KMS-11 (cell line): ENCODE measurements around the gene CLMN.

Experiments
- H2AFZ ChIP-seq: fragments of 200-600 bp; sonication (generic); 2 replicates; pipeline ENCODE4 v1.6.1; 2016; ENCODE audit warnings: antibody characterized with exemption, mixed run types, low read depth
- H3K27ac ChIP-seq: fragments of 200-600 bp; sonication (generic); 2 replicates; pipeline ENCODE4 v1.6.1; 2016; ENCODE audit warnings: mild to moderate bottlenecking, mixed run types
- H3K27me3 ChIP-seq: fragments of 200-600 bp; sonication (generic); 2 replicates; pipeline ENCODE4 v1.6.1; 2017; ENCODE audit warnings: mild to moderate bottlenecking, low read depth, mixed run types, moderate library complexity; ENCODE audit not compliant: insufficient read depth
- H3K36me3 ChIP-seq: fragments of 200-600 bp; sonication (generic); 2 replicates; pipeline ENCODE4 v1.6.1; 2017; ENCODE audit warnings: mild to moderate bottlenecking, mixed run types; ENCODE audit not compliant: insufficient read depth
- H3K4me1 ChIP-seq: fragments of 200-600 bp; sonication (generic); 2 replicates; pipeline ENCODE4 v1.6.1; 2016; ENCODE audit warnings: mild to moderate bottlenecking, low read depth, mixed run types; ENCODE audit not compliant: poor library complexity, severe bottlenecking
- H3K4me2 ChIP-seq: fragments of 200-600 bp; sonication (generic); 2 replicates; pipeline ENCODE4 v1.7.0; 2016; ENCODE audit warnings: mild to moderate bottlenecking, mixed run types
- H3K4me3 ChIP-seq: fragments of 200-600 bp; sonication (generic); IDR thresholded peaks from 2 replicates; pipeline ENCODE4 v1.6.1; 2017; ENCODE audit warnings: low read depth, low read length, mixed read lengths; ENCODE audit not compliant: insufficient read depth
- H3K79me2 ChIP-seq: fragments of 200-600 bp; sonication (generic); 2 replicates; pipeline ENCODE4 v1.6.1; 2016; ENCODE audit warnings: low read depth, mixed run types; ENCODE audit not compliant: insufficient read depth
- H3K9ac ChIP-seq: fragments of 200-600 bp; sonication (generic); 2 replicates; pipeline ENCODE4 v1.6.1; 2016; ENCODE audit warnings: mild to moderate bottlenecking, mixed run types
- H4K20me1 ChIP-seq: fragments of 200-600 bp; sonication (generic); 2 replicates; pipeline ENCODE4 v1.6.1; 2016; ENCODE audit warnings: mild to moderate bottlenecking, mixed run types; ENCODE audit not compliant: insufficient read depth
- TF ChIP-seq, protein P1 (sequence below): fragments of 200-600 bp; sonication (generic); conservative IDR thresholded peaks from 2 replicates; pipeline ENCODE4 v1.6.1; 2017; ENCODE audit warnings: low read depth, mild to moderate bottlenecking, antibody characterized with exemption, low read length, moderate library complexity, mixed read lengths

The CLMN gene

DNA sequence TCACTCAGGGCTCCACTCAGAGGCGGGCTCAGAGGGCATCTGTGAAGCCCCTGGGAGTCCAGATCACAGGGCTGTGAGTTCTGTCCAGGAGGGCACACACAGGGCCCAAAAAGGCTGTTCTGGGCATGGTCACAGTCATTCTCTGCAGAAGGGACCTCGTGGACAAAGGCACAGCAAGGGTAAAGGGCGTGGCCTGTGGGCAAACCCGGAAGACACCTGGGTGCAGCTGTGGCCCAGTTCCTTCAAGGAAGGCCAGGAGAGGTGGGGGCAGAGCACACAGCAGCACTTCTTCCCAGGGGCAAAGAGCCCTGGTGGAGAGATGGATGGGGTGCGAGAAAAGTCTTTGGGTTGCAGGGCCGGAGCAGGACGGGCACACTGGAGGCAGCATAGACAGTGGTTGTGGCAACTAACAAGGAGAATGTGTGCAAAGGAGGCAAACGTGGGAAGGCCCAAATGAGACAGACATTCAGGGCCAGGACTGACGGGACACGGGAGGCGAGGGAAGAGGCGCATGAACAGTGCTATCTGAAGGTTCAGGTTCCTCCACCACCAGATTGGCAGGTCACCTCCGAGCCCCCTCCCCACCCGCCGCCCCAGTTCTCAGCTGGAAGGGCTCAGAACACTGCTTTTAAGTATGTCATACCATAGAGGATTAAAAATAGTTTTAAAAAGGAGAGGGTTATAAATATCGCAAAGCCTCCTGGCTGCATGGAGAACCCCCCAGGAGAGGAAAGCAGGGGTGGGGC lies 8.9 kb downstream of the CLMN start:
- Histone ChIP-seq H3K4me2 (no peak overlapping the region), H3K27me3 (no peaks in the 10 kb centered on the region), H3K36me3 (no peaks in the 10 kb centered on the region), H3K79me2 (no peaks in the 10 kb centered on the region), H4K20me1 (no peaks in the 10 kb centered on the region), H3K4me1 (no peaks in the 10 kb centered on the region), H3K27ac (no peak overlapping the region), H3K9ac (no peak overlapping the region), H3K4me3 (no peak overlapping the region), H2AFZ (no peak overlapping the region)
- TF ChIP-seq, protein P1, sequence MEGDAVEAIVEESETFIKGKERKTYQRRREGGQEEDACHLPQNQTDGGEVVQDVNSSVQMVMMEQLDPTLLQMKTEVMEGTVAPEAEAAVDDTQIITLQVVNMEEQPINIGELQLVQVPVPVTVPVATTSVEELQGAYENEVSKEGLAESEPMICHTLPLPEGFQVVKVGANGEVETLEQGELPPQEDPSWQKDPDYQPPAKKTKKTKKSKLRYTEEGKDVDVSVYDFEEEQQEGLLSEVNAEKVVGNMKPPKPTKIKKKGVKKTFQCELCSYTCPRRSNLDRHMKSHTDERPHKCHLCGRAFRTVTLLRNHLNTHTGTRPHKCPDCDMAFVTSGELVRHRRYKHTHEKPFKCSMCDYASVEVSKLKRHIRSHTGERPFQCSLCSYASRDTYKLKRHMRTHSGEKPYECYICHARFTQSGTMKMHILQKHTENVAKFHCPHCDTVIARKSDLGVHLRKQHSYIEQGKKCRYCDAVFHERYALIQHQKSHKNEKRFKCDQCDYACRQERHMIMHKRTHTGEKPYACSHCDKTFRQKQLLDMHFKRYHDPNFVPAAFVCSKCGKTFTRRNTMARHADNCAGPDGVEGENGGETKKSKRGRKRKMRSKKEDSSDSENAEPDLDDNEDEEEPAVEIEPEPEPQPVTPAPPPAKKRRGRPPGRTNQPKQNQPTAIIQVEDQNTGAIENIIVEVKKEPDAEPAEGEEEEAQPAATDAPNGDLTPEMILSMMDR = no peak

- H3K79me2 ChIP-seq = no peaks in the 10 kb centered on the region
Measured at GRCh38 chr14:95309261-95310051, 10.3 kb downstream of the CLMN start.

DNA sequence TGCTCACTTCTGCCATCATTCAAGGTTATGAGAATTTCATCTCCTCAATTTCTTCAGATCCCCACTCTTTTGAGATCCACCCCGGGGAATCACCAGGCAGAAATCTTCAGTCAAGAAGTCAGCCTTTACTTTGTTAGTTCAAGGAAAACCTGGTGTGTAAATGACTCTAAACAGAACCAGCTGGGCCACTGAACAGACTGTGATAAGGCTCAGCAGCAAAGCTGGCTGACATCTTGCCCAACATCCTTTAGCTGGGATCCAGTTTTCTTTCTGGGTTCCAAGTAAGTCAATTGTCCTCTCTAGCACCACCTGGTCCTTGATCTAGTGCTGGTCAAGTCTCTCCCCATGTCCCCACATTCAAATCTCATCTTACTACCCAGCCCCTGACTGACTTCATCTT lies 11.6 kb downstream of the CLMN start:
- Histone ChIP-seq H3K79me2 (no peaks in the 10 kb centered on the region), H3K27me3 (no peaks in the 10 kb centered on the region), H3K9ac (no peak overlapping the region), H3K4me3 (no peak overlapping the region), H3K27ac (no peak overlapping the region), H4K20me1 (no peaks in the 10 kb centered on the region), H2AFZ (no peak overlapping the region), H3K4me2 (no peak overlapping the region), H3K36me3 (no peaks in the 10 kb centered on the region), H3K4me1 (no peaks in the 10 kb centered on the region)
- TF ChIP-seq, protein P1 = no peak

More at GRCh38 chr14:95309261-95310051, 10.3 kb downstream of the CLMN start:
- Histone ChIP-seq H3K4me2 (no peak overlapping the region), H3K27me3 (no peaks in the 10 kb centered on the region), H3K4me3 (no peak overlapping the region), H4K20me1 (no peaks in the 10 kb centered on the region), H2AFZ (no peak overlapping the region), H3K27ac (no peak overlapping the region), H3K36me3 (no peaks in the 10 kb centered on the region), H3K4me1 (no peaks in the 10 kb centered on the region), H3K9ac (no peak overlapping the region)
- TF ChIP-seq, protein P1 = no peak

GRCh38 chr14:95307402-95308041 lies 12.2 kb downstream of the CLMN start:
- no peaks in the 10 kb centered on the region for H3K27me3 ChIP-seq
- H3K4me2 ChIP-seq = no peak overlapping the region
- H3K79me2 ChIP-seq = no peaks in the 10 kb centered on the region
- H3K4me3 ChIP-seq = no peak overlapping the region
- TF ChIP-seq, protein P1 = no peak
- H4K20me1 ChIP-seq = no peaks in the 10 kb centered on the region
- H3K27ac ChIP-seq = no peak overlapping the region
- H3K36me3 ChIP-seq = no peaks in the 10 kb centered on the region
- H3K4me1 ChIP-seq = no peaks in the 10 kb centered on the region
- no peak overlapping the region for H3K9ac ChIP-seq
- H2AFZ ChIP-seq = no peak overlapping the region
